ENCODE measurements around the gene NDP.
A peak's percentile ranks its signal among the peaks of the same experiment; 100 is the strongest.

Gene NDP, protein sequence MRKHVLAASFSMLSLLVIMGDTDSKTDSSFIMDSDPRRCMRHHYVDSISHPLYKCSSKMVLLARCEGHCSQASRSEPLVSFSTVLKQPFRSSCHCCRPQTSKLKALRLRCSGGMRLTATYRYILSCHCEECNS

GRCh38 chrX:43973249-43974099 lies at the start of gene NDP:
Gene NDP (minus strand): TSS chrX:43973390. CDS start chrX:43958645, 14,745 bp downstream.
- no peak for DNase-seq (ENCODE audit: low spot score)

DNA sequence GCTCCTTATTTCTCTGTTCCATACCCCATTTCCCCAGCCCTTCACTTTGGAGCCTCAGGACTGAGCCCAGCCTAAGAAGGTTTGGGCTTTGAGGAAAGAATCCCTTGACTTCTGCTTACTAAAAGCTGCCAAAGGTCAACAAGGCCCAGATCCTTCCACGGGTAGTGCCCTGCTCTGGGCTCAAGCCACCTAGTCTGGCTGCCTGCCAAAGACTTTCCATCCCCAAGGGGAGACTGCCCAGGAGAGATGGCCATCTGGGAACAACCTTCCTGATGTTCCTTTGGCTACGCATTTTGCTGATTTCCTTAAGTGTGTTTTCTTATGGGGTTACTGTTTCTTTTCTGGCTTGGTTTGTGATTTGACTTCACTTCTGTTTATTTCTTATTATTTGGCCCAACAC lies 49.8 kb upstream of the NDP start:
- DNase-seq (ENCODE audit: low spot score): no peak

DNA sequence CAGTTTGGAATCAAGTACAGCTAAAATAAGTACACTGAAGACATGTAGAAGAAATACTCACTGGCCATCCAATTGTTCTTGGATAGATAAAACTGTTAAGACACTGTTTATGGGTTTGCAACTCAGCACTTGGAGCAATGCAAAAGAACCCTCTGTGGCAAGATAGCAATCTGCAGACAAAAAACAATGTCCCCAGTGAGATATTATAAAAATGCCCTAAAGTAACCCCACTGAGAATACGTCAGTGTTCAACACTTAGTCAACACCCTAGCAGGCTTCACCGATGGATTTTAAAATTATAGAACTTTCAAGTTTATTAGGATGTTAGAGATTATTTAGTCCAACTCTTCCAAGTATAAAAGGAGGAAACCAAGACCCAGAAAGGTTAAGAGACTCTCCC lies 47.5 kb upstream of the NDP start:
- DNase-seq (ENCODE audit: low spot score): no peak

- DNase-seq (ENCODE audit: low spot score): no peak
Observed at GRCh38 chrX:44019911-44020310, 46.7 kb upstream of the NDP start.

- no peak for DNase-seq (ENCODE audit: low spot score)
Observed at GRCh38 chrX:44017676-44018075, 44.5 kb upstream of the NDP start.

DNA sequence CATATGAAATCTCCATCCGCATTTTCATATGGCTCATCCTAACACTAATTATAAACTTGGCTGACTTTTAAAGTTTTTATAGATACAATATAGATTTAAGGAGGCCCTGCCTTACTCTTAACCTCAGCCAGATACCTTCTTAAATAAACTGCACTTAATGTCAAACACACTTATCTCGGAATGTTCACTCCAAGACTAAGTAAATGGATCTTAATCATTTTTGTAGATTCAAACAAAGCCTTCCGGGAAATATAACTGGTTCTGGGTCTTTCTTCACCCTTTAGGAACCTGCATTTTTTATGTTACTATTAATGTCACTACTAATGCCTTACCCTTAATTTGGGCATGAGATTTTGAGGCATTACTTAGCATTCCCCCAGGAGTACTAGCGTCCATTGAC lies 43.7 kb upstream of the NDP start:
- no peak for DNase-seq (ENCODE audit: low spot score)

DNA sequence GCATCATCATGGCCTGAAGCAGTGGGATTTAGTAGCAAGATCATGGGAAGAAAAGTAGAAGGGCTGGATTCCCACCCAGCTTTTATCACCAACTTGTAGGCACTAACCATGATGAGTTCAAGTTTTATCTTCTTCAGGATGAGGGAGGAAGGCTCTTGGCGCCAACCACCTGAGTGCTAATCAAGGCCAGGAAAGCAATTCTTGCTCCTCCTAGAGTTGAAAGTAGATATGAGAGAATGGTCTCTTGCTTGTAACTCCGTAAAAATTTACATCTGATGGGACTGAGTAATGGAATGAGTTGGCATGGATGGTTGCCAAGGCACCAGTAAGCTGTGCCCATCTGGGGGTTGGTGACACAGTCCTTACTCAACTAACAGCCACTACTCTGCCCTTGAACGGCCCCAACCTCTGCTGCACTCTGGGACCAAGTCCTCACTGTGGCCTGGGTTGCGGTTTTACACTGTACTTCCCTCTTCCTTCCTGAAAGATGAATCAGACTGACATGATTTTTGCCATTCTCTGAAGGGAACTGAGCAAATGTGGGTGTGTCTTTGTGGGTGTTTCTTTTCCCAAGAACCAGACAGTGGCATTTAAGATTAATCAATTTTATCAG lies 39.4 kb upstream of the NDP start:
- peak; percentile 54 for DNase-seq (ENCODE audit: low spot score)

DNA sequence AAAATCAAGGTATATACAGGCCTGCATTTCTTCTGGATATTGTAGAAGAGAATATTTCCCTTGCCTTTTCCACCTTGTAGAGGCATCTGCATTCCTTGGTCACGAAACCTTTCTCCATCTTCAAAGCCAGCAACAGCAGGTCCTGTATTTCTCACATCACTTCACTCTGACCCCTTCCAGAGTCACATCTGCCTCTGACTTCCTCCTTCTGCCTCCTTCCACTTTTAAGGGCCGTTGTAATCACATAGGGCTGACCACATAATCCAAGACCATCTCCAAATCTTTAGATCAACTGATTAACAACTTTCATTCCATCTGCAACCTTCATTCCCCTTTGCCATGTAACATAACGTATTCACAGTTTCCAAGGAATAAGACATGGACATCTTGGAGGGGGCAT lies 38.3 kb upstream of the NDP start:
- DNase-seq (ENCODE audit: low spot score): no peak

GRCh38 chrX:44010626-44011025 lies 37.4 kb upstream of the NDP start:
- no peak for DNase-seq (ENCODE audit: low spot score)

DNA sequence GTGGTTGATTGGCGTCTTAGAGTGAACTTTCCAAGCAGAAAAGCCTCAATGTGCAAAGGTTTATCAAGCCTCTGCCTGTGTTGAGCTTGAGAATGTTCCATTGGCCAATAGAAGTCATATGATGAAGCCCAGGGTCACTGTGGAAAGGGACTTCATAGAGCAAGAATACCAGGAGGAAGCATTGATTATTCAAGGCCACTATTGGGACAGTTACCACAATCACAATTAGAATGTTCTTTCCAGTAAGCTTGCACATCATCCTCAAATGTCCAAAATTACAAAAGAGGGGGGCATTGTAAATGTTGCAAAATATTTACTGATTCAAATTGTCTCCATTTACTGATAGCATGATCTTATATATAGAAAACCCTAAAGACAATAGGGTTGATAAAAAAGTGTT lies 32.9 kb upstream of the NDP start:
- DNase-seq (ENCODE audit: low spot score): no peak

DNA sequence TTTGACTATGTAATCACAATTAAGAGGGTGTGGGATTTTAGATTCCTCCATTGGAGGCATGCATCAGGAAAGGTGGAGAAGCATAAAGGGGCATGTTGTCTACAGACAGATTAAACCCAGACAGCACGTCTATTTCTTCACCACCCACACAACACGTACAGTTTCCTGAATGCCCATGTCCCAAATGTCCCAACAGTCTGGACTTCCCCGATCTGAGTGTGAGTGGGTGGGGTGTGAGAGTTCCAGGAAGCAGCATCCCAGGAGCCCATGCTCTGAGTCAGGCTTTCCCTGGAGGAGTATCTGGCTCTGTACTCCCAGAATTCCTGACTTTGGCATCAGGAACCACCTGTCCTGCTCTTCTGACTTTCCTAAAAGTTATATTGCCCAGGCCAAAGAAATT lies 30.8 kb upstream of the NDP start:
- DNase-seq (ENCODE audit: low spot score): no peak

DNA sequence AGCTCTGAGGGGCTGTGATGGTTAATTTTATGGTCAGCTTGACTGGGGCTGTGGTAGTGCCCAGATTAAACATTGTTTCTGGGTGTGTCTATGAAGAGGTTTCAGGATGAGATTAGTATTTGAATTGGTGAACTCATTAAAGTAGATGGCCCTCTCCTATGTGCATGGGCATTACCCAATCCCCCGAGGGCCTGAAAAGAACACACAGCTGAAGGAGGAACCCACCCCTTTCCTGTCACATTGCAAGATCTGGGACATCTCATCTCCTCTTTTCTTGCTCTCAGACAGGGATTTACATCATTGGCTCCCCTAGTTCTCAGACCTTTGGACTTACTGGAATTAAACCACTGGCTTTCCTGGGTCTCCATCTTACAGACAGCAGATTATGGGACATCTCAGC lies 29.4 kb upstream of the NDP start:
- DNase-seq (ENCODE audit: low spot score): no peak

- DNase-seq (ENCODE audit: low spot score): no peak
Observed at GRCh38 chrX:43998374-43998773, 25.2 kb upstream of the NDP start.

GRCh38 chrX:43996491-43996890 lies 23.3 kb upstream of the NDP start:
- DNase-seq (ENCODE audit: low spot score): no peak

- no peak for DNase-seq (ENCODE audit: low spot score)
Observed at GRCh38 chrX:43986083-43986482, 12.9 kb upstream of the NDP start.

DNA sequence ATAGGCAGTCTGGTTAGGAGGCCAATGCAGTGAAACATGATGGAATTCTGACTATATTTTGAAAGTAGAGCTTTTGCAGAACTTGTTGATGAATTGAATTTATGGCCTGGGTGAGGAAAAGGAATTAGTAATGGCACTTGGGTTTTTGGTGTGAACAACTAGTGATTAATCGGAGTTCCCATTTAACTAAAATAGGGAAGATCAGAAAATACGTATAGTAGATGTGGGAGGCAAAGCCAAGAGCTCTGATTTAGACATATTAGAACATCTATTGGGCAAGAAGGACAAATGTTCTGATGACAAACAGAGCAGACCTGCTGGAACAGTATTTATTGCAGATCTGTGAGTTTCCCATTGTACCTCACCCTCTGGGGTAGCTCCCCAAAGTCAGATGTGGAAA lies 12.3 kb upstream of the NDP start:
- no peak for DNase-seq (ENCODE audit: low spot score)

GRCh38 chrX:43978226-43978625 lies 5.0 kb upstream of the NDP start:
- no peak for DNase-seq (ENCODE audit: low spot score)

- no peak for DNase-seq (ENCODE audit: low spot score)
Observed at GRCh38 chrX:43976205-43976604, 3.0 kb upstream of the NDP start.

DNA sequence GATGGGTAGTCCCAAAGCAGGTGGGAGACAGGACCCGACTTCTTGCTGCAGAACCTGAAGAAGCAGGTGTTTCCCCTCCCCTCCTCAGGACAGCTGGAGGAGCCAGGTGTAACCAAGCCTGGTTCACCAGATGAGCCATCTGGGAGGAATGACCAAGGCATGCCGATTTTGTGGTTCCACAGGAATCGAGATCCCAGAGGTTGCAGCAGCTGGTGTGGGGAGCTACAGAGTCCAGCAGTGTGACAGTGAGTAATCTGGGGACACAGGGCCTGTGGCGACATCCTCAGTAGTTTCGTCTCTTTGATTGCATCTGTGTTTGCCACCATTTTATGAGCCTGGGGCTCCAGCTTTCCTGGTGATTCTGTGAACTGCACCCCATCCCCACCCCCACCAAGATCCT lies 2.6 kb upstream of the NDP start:
- peak; percentile 1 for DNase-seq (ENCODE audit: low spot score)

DNA sequence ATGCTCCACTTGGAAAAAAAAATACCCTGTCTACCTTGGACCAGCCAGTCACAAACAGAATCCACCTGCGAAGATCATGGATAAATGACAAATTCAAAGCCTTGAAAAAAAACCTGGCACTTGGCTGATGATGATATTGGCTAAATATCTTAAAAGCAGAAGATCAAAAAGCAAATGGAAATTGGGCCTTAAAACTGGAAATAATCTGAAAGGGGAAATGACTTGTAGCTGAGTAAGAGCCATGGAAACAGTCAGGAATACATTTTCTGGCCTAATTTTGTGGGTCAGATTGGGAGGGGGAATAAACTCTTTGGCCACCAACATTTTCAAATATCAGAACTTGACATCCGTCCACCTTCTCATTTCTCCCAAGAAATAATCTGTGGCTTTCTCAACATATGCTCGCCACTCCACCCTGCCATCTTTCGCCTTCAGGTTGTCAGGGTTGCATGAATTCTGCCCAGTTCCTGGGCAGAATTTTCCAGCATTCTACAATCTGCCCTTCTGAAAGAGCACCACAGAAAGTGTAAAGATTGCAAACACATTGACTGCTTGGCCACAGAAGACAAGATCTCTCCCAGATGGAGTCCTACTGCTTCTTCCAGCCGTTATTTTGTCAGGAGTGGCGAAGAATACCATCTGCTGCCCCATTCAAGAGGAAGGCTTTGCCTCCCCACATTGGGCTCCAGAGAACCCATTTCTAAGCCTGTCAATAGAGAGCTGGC lies 1.7 kb upstream of the NDP start:
- DNase-seq (ENCODE audit: low spot score): no peak

DNA sequence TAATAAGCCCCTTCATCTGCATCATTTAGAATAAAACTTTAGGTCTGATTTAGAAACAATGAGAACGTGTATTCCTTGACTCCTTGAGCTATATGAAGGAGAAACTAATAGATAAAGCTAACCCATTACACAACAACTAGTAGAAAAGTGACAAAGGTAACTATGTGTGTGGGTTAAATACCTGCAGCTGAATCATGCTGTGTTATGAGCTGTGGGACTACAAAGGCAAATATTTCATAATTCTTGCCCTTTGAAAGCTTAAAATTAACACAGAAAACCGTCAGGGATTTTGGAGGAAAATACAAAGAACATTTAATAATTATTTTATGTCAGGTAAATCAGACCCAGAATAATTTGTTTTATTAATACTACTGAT lies 898 bp upstream of the NDP start:
- no peak for DNase-seq (ENCODE audit: low spot score)

- no peak for DNase-seq (ENCODE audit: low spot score)
Observed at GRCh38 chrX:43971966-43972961, 926 bp downstream of the NDP start.
